HG02885 (cell line): Measurements from ENCODE around the gene RASGEF1B.

Experiments
- ATAC-seq: cut with Tn5 transposase; IDR thresholded peaks from one replicate; pipeline ENCODE4 v1.9.1; 2021; ENCODE audit warnings: mild to moderate bottlenecking; ENCODE audit not compliant: unreplicated experiment, poor library complexity

Gene RASGEF1B

GRCh38 chr4:81471588-81472280 lies at the start of gene RASGEF1B:
Gene RASGEF1B, minus strand, starts transcription at chr4:81471907. Its CDS starts 12,399 bp downstream, at chr4:81459508.
- peak; percentile 96 for ATAC-seq

DNA sequence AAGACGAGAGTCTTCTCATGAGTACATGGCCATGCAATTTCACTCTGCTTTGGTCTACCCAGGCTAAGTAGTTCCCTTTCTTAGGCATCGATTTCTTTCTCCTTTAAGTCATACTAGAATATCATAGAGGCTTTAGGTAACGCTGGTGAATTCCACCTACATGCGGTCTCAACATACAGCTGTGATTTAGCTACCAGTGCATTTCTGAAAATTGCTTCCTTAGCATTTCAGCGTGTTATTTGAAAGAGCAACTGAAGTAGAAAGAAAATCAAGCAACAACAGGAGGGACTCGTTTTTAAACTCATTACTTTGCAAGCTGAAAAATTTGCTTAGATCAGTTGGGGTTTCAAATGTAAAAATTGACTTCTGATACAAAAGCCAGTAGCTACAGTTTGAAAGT lies 48.1 kb upstream of the RASGEF1B start:
- ATAC-seq: no peak

GRCh38 chr4:81519427-81519773 lies 47.7 kb upstream of the RASGEF1B start:
- no peak for ATAC-seq

DNA sequence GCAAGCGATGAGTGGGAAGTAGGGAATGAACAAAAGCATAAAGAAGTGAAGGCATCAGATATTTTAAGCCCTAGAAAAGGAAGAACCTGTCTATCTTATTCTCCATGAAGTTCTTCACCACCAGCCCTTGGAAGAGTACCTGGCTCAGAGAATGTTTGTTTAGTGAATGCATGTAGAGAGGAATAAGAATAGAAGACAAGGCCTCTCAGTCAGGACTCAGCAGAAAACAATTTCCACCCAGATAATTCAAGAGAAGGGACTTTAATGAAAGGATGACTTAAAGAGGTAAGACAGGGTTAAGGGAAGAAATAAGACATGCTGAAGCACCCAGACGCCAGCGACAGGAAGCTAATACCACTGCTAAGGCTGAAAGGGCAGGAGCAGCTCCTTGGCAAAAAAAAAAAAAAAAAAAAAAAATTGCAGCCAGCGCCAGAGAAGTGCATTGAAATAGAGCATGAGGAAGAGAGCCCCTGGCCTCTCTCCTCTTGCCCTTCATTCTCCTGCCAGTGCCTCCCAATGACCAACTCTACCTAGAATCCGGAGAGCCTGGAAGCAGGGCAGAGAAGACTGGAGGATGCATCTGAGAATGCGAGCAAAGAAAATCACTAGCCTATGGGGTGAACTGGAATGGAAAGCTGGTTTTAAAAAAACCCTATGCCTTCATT lies 47.2 kb upstream of the RASGEF1B start:
- no peak for ATAC-seq

GRCh38 chr4:81516241-81516640 lies 44.5 kb upstream of the RASGEF1B start:
- peak; percentile 66 for ATAC-seq

DNA sequence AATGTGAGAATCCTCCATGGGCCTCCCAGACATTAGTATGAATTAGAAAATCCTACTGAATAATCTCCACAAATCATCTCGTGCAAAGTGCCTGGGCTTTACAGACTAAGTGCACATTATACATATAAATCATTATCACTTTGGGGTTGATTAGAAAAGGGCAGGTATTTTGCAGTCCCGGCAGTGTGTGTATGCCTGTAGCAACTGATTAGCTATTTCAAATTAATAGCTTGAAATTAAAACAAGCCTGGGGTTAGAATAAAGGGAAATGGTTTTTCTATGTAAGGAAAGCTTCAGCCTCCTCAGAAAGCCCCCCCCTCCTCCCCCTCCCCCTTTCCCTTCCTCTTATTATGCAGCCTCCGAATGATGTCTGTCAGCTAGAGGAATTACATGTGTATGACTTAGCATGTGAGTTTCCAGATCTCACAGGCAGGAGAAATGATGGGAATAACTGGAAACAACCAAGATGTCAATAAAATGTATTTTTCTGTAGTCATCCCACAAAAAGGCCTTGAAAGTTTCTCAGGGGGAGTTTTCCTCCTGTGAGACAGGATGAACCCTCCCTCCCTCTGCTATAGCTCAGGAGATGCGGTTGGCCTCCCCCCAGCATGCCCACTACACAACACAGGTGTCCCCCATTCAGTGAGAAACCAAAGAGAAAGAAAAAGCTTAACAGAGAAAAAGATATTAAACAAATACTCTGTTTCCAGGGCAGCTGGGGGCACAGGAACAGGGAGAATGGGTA lies 41.2 kb upstream of the RASGEF1B start:
- no peak for ATAC-seq

DNA sequence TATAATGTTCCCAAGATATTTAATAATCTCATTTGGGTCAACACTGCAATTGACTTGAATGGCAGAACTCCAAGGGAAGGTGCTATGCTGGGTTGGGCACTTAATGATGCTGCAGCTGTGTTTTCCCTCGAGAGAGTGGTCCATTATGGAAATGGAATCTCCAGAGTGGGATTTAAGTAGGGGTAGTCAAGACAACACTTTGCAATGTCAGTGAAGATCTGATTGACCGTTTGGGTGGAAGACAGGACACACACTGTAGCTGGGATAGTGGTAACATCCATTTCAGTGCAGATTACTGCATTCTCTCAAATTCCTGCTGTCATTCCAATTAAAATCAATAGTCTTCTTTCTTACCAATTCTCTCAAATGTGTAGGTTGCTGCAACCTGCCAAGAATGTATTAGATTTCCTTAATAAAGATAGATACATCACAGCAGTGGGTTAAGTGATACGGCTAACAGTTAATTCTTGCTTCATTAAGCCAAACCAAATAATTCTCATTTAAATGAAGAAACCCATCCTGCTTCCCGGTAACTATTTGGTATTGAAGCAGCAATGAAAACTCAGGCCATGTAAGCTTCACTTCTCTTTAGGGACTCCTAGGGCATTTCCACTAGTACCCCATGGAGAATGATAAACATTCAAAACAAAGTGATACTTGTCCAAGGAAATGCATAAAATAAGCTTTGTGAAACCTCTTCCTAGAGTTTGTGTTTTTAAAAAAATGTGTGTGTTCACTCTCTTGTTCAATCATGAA lies 40.5 kb upstream of the RASGEF1B start:
- no peak for ATAC-seq

DNA sequence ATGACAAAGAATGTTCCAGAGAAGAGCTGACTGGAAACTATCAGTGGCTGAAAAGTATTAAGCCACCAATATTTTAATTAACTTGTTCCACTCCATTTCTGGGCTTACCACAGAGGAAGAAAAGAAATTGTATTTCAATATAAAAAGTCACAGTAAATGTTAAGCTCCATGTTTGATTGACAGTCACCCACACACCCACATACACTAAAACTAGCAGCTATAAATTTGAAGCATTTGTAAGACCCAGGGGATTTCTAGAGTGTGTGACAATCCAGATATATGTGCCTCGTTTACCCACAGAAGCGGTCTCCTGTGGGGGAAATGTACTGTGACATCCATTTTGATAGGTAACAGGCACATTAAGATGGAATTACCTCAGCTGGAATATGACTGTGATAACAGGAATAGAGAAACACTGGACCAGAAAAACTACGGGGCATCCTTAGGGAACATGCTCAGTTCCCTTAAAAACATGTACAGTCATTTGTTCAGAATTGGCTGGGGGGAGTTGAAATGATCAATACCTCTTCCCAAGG lies 39.0 kb upstream of the RASGEF1B start:
- ATAC-seq: no peak

GRCh38 chr4:81509822-81510221 lies 38.1 kb upstream of the RASGEF1B start:
- ATAC-seq: no peak

DNA sequence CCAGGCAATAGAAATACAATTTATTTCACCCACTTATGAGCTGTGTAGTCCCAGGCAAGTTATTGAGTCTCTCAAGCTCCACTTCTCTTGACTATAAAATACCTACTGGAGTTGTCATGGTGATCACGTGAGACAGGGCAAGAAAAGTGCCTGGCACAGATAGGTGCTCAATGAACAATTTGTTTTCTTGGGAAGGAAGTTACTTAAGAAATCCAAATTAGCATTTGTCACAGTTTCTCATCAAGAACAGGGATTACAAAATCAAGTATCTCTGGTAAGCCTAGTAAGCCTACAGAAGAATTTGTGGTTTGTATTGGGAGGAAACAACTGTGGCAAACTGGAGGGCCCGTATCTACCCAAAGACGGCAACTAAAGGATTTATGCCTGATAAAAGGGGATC lies 37.5 kb upstream of the RASGEF1B start:
- no peak for ATAC-seq

DNA sequence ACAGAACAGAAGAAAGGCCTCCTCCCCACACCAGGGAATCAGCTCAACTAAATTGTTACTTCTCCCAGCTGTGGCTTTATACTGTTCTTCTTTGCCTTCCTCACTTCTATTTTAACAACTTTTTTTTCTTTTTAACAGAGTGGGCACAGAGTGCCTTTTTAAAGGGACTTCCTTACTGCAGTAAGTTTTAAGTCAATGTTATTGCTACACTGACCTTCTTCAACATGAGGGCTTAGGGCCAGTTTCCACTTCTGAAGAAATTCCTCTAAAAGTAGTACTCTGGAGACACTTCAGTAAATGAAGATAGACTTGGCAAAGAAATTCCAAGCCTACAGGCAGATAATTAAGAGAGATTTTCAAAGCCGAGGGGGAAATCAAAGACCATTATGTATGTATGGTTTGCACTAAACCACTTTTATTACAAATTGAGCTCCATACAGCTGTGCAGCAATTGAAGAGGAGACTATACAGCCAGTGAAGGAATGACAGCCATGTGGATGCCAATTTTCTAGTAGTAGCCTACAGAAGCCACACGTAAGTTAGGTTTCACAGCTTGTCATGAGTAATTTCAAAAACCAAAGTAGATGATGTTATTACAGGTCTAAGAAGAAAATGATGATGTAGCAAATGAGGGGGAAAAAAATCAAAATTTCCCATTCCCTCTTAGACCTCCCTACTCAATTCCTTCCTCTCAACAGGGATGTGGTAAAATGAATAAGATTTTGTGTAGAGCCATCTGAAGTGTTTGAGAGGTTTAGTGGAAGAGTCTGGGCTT lies 36.9 kb upstream of the RASGEF1B start:
- no peak for ATAC-seq

DNA sequence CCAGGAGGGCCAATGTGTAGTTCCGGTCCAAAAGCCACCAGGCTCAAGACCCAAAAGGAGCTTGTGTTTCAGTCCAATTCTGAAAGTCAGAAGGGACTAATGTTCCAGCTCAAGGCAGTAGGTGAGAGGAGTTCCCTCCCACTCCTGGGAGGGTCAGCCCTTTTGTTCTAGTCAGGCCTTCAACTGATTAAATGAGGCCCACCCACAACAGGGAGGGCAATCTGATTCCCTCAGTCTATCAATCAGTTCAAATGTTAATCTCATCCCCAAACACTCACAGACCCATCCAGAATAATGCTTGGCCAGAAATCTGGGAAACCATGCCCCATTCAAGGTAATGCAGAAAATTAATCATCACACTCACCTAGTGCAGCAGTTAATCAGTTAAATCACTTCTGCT lies 35.8 kb upstream of the RASGEF1B start:
- ATAC-seq: no peak

DNA sequence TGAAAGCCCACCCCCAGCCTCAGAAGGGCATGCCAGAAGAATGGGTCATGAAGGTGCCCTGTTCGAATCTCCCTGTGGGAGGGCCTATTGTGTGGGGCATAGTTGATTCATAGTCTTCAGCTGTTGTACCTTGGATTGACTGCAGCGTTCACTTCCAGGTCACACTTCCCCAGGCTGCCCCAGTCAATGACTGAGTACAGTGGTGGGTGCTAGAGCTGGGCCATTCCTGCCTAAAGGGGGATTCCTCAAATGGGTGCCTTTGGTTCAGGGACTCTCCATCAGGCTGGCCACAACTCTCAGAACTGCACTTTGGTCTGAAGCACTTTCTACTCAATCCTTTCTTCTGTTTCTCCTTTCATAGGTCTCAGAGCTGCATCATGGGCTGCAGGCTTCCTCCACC lies 35.0 kb upstream of the RASGEF1B start:
- peak; percentile 58 for ATAC-seq

DNA sequence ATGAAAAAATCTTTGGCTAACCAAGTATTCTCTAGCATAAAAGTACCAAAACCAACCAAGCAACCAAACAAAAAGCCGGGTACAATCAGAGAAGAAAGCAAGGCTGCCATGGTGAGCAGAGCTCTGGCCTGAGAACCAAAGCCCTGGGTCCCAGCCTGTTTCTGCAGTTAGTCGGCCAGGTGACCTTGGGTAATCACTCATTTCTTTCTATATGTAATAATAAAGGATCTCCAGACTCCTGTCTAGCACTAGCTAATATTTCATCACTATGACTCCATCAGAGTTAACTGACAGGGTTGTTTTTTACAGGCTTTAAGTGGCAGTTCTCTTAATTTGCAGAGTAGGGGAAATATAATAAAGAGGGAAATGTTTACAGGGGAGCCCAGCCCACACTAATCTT lies 34.0 kb upstream of the RASGEF1B start:
- ATAC-seq: no peak

GRCh38 chr4:81505004-81505598 lies 33.4 kb upstream of the RASGEF1B start:
- peak; percentile 67 for ATAC-seq

DNA sequence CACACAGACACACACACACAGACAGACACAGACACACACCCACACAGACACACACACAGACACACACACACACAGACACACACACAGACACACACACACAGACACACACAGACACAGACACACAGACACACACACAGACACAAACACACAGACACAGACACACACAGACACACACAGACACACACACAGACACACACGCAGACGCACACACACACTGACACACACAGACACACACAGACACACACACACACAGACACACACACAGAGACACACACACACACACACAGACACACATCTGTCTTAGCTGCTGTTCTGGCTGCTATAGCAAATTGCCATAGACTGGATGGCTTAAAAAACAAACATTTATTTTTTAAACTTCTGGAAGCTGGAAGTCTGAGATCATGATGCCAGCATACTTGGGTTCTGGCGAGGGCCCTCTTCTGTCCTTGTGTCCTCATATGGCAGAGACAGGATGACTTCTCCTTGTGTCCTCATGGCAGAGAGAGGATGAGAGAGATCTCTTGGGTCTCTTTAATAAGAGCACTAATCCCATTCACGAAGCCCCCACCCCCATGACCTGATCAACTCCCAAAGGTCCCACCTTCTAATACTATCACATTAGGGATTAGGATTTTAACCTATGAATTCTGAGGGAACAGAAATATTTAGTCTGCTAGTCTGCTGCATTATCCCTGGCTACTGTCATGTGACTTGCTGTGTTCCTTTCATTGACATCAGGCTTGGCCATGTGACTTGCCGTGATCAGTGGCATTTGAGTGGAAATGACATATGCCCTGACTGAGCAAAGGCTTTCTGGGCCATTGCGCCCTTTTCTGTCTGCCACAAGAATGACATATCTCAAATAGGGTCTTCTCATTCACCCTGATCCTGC lies 32.7 kb upstream of the RASGEF1B start:
- no peak for ATAC-seq

- no peak for ATAC-seq
Observed at GRCh38 chr4:81503586-81503985, 31.9 kb upstream of the RASGEF1B start.

GRCh38 chr4:81502564-81502963 lies 30.9 kb upstream of the RASGEF1B start:
- ATAC-seq: no peak
